Upper lobe of left lung (tissue), 6 donors: ENCODE data around the gene PACS2. TPM values are rescaled to one million over a fixed set of nuclear protein-coding genes. Genes with fewer than 3 reads are reported as not detected.

Source experiments
- ATAC-seq, 2 donors: fragments of 200-7000 bp; cut with Tn5 transposase; one replicate each; pipeline ENCODE4 v1.9.1; 2022; ENCODE audit warnings: mild to moderate bottlenecking in 2 of 2, moderate library complexity in 2 of 2; ENCODE audit not compliant: low FRiP score in 2 of 2
- DNase-seq, 2 donors: peaks; one replicate each; pipeline ENCODE4 v3.0.0-alpha.2; 2019 to 2020
- H3K27ac ChIP-seq, 4 donors: fragments of 200-600 bp; sonication (generic); one replicate each; pipeline ENCODE4 v1.5.1; 2016 to 2019
- H3K27me3 ChIP-seq, 4 donors: fragments of 200-600 bp; sonication (generic); one replicate each; pipeline ENCODE4 v1.5.1; 2017 to 2019
- H3K36me3 ChIP-seq, 4 donors: fragments of 200-600 bp; sonication (generic); one replicate each; pipeline ENCODE4 v1.5.1; 2016 to 2019
- H3K4me1 ChIP-seq, 4 donors: fragments of 200-600 bp; sonication (generic); one replicate each; pipeline ENCODE4 v1.5.1; 2018 to 2019
- H3K4me3 ChIP-seq, 4 donors: fragments of 200-600 bp; sonication (generic); one replicate each; pipeline ENCODE4 v1.5.1; 2017 to 2019; ENCODE audit warnings: mild to moderate bottlenecking in 2 of 4, moderate library complexity in 1 of 4
- H3K9me3 ChIP-seq, 4 donors: fragments of 200-600 bp; sonication (generic); one replicate each; pipeline ENCODE4 v1.5.1; 2018 to 2019
- CTCF ChIP-seq, 6 experiments: fragments of 450-650 bp in 4 of 6; fragments of 200-600 bp in 2 of 6; sonication (generic) in 2 of 6; IDR thresholded peaks; one replicate each; pipeline ENCODE4 v1.5.1; 2016 to 2019; ENCODE audit warnings: antibody characterized with exemption in 6 of 6
- EP300 ChIP-seq, 4 donors: sonication (generic); formaldehyde crosslinking; IDR thresholded peaks; one replicate each; pipeline ENCODE4 v1.5.1; 2017; ENCODE audit warnings: antibody characterized with exemption in 4 of 4, control low read depth in 2 of 4
- POLR2A ChIP-seq, 4 donors: fragments of 450-650 bp; IDR thresholded peaks; one replicate each; pipeline ENCODE4 v1.5.1; 2016 to 2017; ENCODE audit warnings: antibody characterized with exemption in 4 of 4, mild to moderate bottlenecking in 2 of 4
- POLR2AphosphoS5 ChIP-seq, 2 donors: sonication (generic); formaldehyde crosslinking; IDR thresholded peaks; one replicate each; pipeline ENCODE4 v1.5.1; 2017; ENCODE audit warnings: antibody characterized with exemption in 2 of 2
- WGBS, 2 donors: methylation state at CpG; one replicate each; pipeline ENCODE4 v1.1.5; 2017 to 2018; 5-methylcytosine and 5-hydroxymethylcytosine counted together
- total RNA-seq, 6 donors: library from RNA; depleted of rRNA in 4 of 6; stranded (reverse); fragments of >200 nt in 4 of 6; gene quantifications; one replicate each; pipeline versions ENCODE4 v1.1.0 to v1.2.1, GENCODE V29; 2016 to 2021
- donor health status: DM: no; HTN: no; CAD: no; lungs with moderate emphysema.
- donor health status: DM: no; HTN: yes; CAD: no; lungs with severe emphysema.

The PACS2 gene
- total RNA-seq, 6 donors from 2014 or later: 53.4 to 204 (median 86.5) TPM

DNA sequence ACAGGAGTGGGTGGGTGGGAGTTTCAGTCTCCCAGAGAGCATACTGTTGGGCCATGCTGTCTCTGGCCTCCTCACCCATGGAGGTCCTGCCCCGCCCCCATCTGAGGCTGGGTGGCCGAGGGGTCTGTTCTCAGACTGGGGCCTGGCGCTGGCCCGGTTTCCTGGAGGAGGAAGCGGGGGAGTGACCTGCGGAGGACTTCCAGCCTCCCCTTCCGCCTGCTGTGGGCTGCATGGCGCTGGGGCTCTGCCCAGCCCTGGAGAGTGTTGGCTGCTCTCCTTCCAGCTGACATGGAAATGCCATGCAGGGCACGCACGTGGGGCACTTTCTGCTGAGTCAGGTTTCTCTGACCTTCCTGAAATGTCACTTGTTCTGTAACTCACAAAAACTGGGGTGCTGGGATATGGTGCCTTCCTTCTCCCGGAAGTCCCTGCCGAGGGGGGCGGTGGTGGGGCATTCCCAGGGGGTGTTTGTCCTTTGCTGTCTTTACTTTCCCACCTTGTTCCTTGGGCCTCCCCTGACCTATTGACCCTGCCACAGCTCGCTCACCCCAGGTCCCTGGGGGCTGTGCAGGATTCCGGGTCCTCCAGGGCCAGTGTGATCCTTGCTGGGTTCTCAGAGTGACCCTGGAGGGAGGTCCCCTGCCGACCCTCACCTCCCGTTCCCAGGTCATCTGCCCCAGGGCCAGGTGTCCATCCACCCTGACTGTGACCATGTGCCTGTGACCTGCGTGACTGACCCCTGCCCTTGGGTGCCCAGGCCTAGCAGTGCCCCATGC lies 23.6 kb downstream of the PACS2 start:
- ATAC-seq: no peak
- no peaks in the 10 kb centered on the region for H3K36me3 ChIP-seq
- WGBS, 2 donors: 49 to 59% methylated on average over 14 to 18 of the region's 18 CpGs
- H3K4me3 ChIP-seq: no peak overlapping the region
- TF ChIP-seq EP300 (IDR thresholded peaks at IDR 0.05): no peak
- no peaks in the 10 kb centered on the region for H3K9me3 ChIP-seq
- H3K4me1 ChIP-seq: peaks cover 13 to 41% (median 19%) of the 10 kb centered on the region in 4 donors
- no peaks in the 10 kb centered on the region for H3K27me3 ChIP-seq
- peak overlapping the region in 1 of 4 donors; percentile 46 for H3K27ac ChIP-seq
- DNase-seq: peak in 1 of 2 donors; percentile 68

DNA sequence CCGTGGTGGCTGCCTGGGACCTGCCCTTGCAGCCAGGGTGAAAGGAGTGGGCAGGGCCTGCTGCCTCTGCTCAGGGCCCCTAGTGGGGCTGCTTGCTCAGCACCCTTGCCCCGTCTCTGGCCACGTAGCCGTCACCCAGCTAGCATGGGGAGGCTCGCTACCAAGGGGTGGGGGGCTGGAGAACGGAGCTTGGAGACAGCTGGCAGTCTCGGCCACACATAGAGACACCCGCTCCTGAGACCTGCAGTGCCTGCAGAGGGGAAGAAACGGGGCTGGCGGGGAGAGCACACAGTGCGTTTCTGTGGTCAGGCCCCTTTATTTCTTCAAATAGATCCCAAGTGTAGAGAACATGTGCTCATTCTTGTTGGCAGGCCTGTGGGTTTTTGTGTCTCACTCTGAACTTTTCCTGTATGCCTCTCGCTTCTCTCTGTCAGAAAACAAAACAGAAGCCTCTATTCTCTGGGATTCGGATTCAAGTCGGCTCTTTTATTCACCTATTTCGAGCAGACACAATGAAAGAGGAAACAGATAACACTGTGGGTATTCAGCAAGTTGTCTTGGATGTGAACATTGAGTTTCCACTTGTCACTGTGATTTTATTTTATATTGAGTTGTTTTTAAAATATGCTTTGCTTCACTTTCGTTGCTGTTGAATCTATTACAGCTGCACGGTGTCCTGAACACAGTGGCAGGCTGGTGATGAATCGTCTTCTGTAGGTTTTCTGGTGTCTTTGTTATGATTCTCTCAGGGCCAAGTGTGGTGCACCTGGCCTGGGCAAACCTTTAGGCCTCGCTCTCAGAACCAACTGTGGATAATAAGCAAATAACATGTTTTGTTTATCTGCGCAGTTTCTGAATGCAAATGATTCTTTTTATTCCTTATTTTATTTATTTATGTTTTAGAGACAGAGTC lies 26.5 kb downstream of the PACS2 start:
- H3K4me1 ChIP-seq: peaks cover 13 to 33% (median 14%) of the 10 kb centered on the region in 4 donors
- DNase-seq (peak in 1 of 2 donors; percentile 59), ATAC-seq (peak in 1 of 2 donors; percentile 5)
- 60 to 64% methylated on average over 11 to 19 of the region's 20 CpGs for WGBS, 2 donors
- no peaks in the 10 kb centered on the region for H3K9me3 ChIP-seq
- no peaks in the 10 kb centered on the region for H3K36me3 ChIP-seq
- no peaks in the 10 kb centered on the region for H3K27me3 ChIP-seq
- no peak overlapping the region for H3K27ac ChIP-seq
- no peak for TF ChIP-seq CTCF (IDR thresholded peaks at IDR 0.05)
- no peak for TF ChIP-seq POLR2A (IDR thresholded peaks at IDR 0.05)
- TF ChIP-seq EP300 (IDR thresholded peaks at IDR 0.05): no peak
- no peak overlapping the region for H3K4me3 ChIP-seq

GRCh38 chr14:105343194-105343593 lies 28.6 kb downstream of the PACS2 start:
- peaks cover 4 to 19% (median 5%) of the 10 kb centered on the region in 4 donors for H3K4me1 ChIP-seq
- H3K9me3 ChIP-seq: no peaks in the 10 kb centered on the region
- no peak overlapping the region for H3K4me3 ChIP-seq
- no peak overlapping the region for H3K27ac ChIP-seq
- TF ChIP-seq POLR2AphosphoS5 (IDR thresholded peaks at IDR 0.05): no peak
- DNase-seq (no peak), ATAC-seq (no peak)
- H3K36me3 ChIP-seq: no peaks in the 10 kb centered on the region
- 68 to 80% methylated on average over 7 of the region's 7 CpGs for WGBS, 2 donors
- no peaks in the 10 kb centered on the region for H3K27me3 ChIP-seq

DNA sequence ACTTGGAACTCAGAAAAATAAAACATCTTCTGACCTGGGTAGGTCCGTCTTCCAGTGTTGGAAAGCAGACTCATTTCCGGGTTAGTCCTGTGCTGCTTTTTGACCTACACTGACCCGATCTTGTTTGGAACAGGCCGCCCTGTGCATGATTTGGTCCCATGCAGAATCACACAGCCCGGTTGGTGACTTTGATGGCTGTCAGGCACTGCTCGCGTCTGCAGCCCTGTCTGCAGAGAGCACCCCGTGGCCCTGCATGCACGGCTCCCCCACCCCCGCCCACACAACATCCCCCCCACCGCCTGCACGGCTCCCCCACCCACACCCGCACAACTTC lies 31.6 kb downstream of the PACS2 start:
- Histone ChIP-seq H3K27me3 (no peaks in the 10 kb centered on the region), H3K27ac (no peak overlapping the region), H3K9me3 (no peaks in the 10 kb centered on the region), H3K4me1 (peaks cover 0 to 6% (median 0%) of the 10 kb centered on the region in 4 donors), H3K4me3 (no peak overlapping the region), H3K36me3 (peaks cover 0 to 10% (median 2%) of the 10 kb centered on the region in 4 donors)
- no peak for ATAC-seq
- no peak for DNase-seq
- TF ChIP-seq POLR2A (IDR thresholded peaks at IDR 0.05): no peak
- no peak for TF ChIP-seq POLR2AphosphoS5 (IDR thresholded peaks at IDR 0.05)
- TF ChIP-seq CTCF (IDR thresholded peaks at IDR 0.05): no peak
- TF ChIP-seq EP300 (IDR thresholded peaks at IDR 0.05): no peak
- WGBS, 2 donors: 68 to 71% methylated on average over 5 to 11 of the region's 13 CpGs

DNA sequence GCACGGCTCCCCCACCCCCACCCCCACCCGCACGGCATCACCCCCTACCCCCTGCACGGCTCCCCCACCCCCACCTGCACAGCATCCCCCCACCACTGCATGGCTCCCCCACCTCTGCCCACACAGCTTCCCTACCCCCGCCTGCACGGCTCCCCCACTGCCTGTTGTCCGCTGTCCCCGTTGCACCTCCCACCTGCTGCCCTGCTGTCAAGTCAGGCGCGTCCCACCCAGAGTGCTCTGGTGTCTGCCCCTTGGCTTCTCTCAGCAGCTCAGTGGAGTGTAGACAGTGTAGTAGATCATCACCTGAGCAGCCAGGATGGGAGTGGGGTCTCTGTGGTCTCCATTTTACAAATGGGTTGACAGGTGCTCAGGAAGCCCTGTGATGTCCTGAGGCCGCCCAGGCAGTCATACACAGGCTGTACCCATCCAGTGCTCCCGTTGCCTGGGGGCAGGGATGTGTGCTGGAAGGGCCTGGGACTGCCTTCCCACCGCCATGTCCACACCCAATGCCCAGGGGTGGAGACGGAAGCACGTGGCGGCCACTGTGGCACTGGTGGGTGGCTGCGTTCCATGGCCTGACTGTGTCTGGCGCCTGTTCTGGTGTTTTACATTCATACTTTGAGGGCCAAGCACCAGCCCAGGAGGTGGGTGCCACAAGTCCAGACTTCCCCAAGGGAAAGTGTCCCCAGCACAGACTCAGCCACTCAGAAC lies 32.5 kb downstream of the PACS2 start:
- 90 to 96% methylated on average over 2 to 8 of the region's 18 CpGs for WGBS, 2 donors
- Histone ChIP-seq H3K27ac (no peak overlapping the region), H3K4me1 (peaks cover 3 to 10% (median 3%) of the 10 kb centered on the region in 4 donors), H3K36me3 (peaks cover 0 to 10% (median 2%) of the 10 kb centered on the region in 4 donors), H3K27me3 (no peaks in the 10 kb centered on the region), H3K9me3 (no peaks in the 10 kb centered on the region), H3K4me3 (no peak overlapping the region)
- TF ChIP-seq POLR2AphosphoS5 (IDR thresholded peaks at IDR 0.05) (no peak), POLR2A (IDR thresholded peaks at IDR 0.05) (no peak), CTCF (IDR thresholded peaks at IDR 0.05) (no peak), EP300 (IDR thresholded peaks at IDR 0.05) (no peak)
- DNase-seq: no peak
- no peak for ATAC-seq
